AG10803 (cell line): ENCODE data around the gene TF.

Experiments
- DNase-seq: peaks from one replicate; pipeline ENCODE4 v3.0.0; 2010; ENCODE audit warnings: low read depth
- H3K4me3 ChIP-seq: 2 replicates; pipeline ENCODE4 v1.5.1; 2011; ENCODE audit warnings: mild to moderate bottlenecking, low read length, control low read depth
- CTCF ChIP-seq: conservative IDR thresholded peaks from 2 replicates; pipeline ENCODE4 v1.5.1; 2011; ENCODE audit warnings: mild to moderate bottlenecking, low read length, control low read depth, inconsistent platforms

TF gene

DNA sequence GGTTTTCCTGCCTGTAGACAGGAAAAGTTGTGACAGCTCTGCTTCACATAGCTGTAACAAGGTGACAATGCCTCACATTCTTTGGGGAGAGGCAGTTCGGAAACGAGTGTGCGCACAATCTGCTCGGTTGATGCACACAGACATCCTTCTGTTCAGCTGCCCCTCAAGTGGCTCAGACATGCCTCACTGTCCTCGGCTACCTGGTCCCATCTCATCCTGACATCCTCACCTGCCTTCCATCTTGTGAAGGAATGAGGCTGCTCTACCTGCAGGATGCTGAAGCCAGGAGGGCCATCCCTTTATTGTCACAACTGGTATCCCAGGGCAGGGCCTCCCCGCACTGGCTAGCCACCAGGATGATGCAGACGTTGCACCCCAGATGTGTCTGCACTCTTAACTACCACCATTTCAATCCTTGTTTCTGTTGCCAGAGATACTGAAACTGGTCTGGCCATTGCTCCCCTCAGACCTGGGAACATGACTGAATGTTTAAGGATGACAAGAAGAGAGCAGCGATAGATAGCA, 78.8 kb downstream of the TF start:
- H3K4me3 ChIP-seq: no peak overlapping the region
- no peak for TF ChIP-seq CTCF
- DNase-seq: no peak

GRCh38 chr3:133825969-133826727, 80.0 kb downstream of the TF start:
- DNase-seq: no peak
- H3K4me3 ChIP-seq: no peak overlapping the region
- TF ChIP-seq CTCF: no peak

DNA sequence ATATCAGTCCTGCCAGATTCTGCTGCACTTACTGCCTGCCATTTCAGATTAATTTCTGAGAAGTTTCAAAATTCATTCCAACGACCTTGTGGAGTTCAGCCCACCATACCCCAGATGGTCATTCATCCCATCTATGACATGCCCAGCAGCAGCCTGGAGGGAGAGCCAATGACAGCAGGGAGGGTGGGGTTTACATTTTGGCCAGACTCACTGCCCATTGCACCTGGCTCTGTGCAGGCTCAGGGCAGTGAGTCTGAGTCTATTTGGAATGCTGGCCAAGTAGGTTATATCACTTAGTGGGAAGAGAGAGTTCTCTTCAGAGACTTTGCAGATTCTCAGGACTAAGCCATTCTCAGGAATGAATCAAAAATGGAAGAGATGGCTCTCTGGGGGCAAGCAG, 80.9 kb downstream of the TF start:
- H3K4me3 ChIP-seq: no peak overlapping the region
- TF ChIP-seq CTCF: no peak
- no peak for DNase-seq

- H3K4me3 ChIP-seq: no peak overlapping the region
- no peak for DNase-seq
- no peak for TF ChIP-seq CTCF
Measured at GRCh38 chr3:133827684-133828083, 81.5 kb downstream of the TF start.

GRCh38 chr3:133828576-133829309, 82.5 kb downstream of the TF start:
- no peak overlapping the region for H3K4me3 ChIP-seq
- DNase-seq: no peak
- no peak for TF ChIP-seq CTCF

GRCh38 chr3:133829310-133829707, 83.1 kb downstream of the TF start:
- no peak overlapping the region for H3K4me3 ChIP-seq
- DNase-seq: no peak
- no peak for TF ChIP-seq CTCF

DNA sequence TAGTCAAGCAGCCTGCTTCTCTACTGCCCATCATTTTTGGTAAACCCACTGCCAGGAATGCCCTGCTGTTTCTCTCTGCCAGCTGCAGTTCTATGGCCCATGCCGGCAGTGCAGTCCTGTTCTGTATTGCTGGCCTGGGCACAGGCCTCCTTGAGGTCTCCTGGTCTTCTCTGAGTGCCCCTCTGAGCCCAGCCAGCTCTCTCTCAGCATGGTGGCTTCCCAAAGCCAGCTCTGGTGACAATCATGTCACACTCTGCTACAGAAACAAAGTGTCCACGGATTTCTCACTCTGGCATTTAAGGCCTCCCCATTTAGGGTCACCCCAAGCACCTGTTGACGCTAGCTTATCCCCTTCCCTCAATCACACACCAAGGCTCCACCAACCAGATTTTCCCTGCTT, 83.9 kb downstream of the TF start:
- no peak for TF ChIP-seq CTCF
- H3K4me3 ChIP-seq: no peak overlapping the region
- DNase-seq: no peak
